Measurements from ENCODE around the gene UBN2. TPM values are rescaled to one million over a fixed set of nuclear protein-coding genes. Genes with fewer than 3 reads are reported as not detected.
"Not testable (repeated sequence)": the region's sequence is repeated elsewhere in the genome, so short reads cannot be mapped to it uniquely, and the experiment has no call there.

Gene UBN2
- total RNA-seq, 1 donor, result 6.5 TPM

- TF ChIP-seq CTCF (IDR thresholded peaks at IDR 0.05; ENCODE audit: insufficient read depth, low read depth, low read length), result peak; percentile 63
- no peak overlapping the region for H3K4me3 ChIP-seq (ENCODE audit: low read depth, low read length)
- peak; percentile 52 for DNase-seq (ENCODE audit: low read depth)
Measured at GRCh38 chr7:139321071-139321745, 90.2 kb downstream of the UBN2 start.

GRCh38 chr7:139324709-139325108 lies 93.7 kb downstream of the UBN2 start:
- DNase-seq (ENCODE audit: low read depth); H3K4me3 ChIP-seq (ENCODE audit: low read depth, low read length): not testable (repeated sequence)

- no peak overlapping the region for H3K4me3 ChIP-seq (ENCODE audit: low read depth, low read length)
- TF ChIP-seq CTCF (IDR thresholded peaks at IDR 0.05; ENCODE audit: insufficient read depth, low read depth, low read length), result no peak
- DNase-seq (ENCODE audit: low read depth), result peak; percentile 76
Measured at GRCh38 chr7:139328375-139328774, 97.3 kb downstream of the UBN2 start.

- H3K4me3 ChIP-seq (ENCODE audit: low read depth, low read length), result no peak overlapping the region
- no peak for TF ChIP-seq CTCF (IDR thresholded peaks at IDR 0.05; ENCODE audit: insufficient read depth, low read depth, low read length)
- no peak for DNase-seq (ENCODE audit: low read depth)
Measured at GRCh38 chr7:139329119-139329518, 98.1 kb downstream of the UBN2 start.

- no peak overlapping the region for H3K4me3 ChIP-seq (ENCODE audit: low read depth, low read length)
- no peak for DNase-seq (ENCODE audit: low read depth)
- no peak for TF ChIP-seq CTCF (IDR thresholded peaks at IDR 0.05; ENCODE audit: insufficient read depth, low read depth, low read length)
Measured at GRCh38 chr7:139330333-139331030, 99.4 kb downstream of the UBN2 start.

GRCh38 chr7:139332697-139333359 lies 101.8 kb downstream of the UBN2 start:
- H3K4me3 ChIP-seq (ENCODE audit: low read depth, low read length), result no peak overlapping the region
- no peak for TF ChIP-seq CTCF (IDR thresholded peaks at IDR 0.05; ENCODE audit: insufficient read depth, low read depth, low read length)
- no peak for DNase-seq (ENCODE audit: low read depth)

- not testable (repeated sequence) for H3K4me3 ChIP-seq (ENCODE audit: low read depth, low read length); DNase-seq (ENCODE audit: low read depth)
Measured at GRCh38 chr7:139333443-139333842, 102.4 kb downstream of the UBN2 start.

All from fibroblast of villous mesenchyme (primary cell).